Body of pancreas (tissue), 4 donors: Measurements from ENCODE around the gene CAVIN3. TPM values are rescaled to one million over a fixed set of nuclear protein-coding genes. Genes with fewer than 3 reads are reported as not detected.
A peak's percentile ranks its signal among the peaks of the same experiment; 100 is the strongest.

ENCODE experiments used
- ATAC-seq: fragments of 150-250 bp; one replicate; pipeline ENCODE4 v1.9.1; 2016
- DNase-seq, 4 donors: peaks; one replicate each; pipeline ENCODE4 v3.0.0-alpha.2; 2019
- H3K27ac ChIP-seq, 4 donors: fragments of 200-600 bp; sonication (generic); 1 replicate in 3 of 4; 2 replicates in 1 of 4; pipeline versions ENCODE4 v1.5.1 to v1.6.1; 2016 to 2019; ENCODE audit warnings: mild to moderate bottlenecking in 1 of 4, mixed read lengths in 1 of 4, moderate library complexity in 1 of 4
- H3K27me3 ChIP-seq, 2 donors: fragments of 200-600 bp; sonication (generic); one replicate each; pipeline ENCODE4 v1.6.0; 2016; ENCODE audit warnings: mild to moderate bottlenecking in 1 of 2
- H3K36me3 ChIP-seq, 2 donors: fragments of 200-600 bp; sonication (generic); replicated peaks in 1 of 2; 2 replicates each; pipeline ENCODE4 v1.5.1; 2016; ENCODE audit warnings: low read depth in 2 of 2; ENCODE audit not compliant: insufficient read depth in 1 of 2
- H3K4me1 ChIP-seq: fragments of 200-600 bp; sonication (generic); one replicate; pipeline ENCODE4 v1.6.0; 2016
- H3K4me3 ChIP-seq, 2 donors: fragments of 200-600 bp; sonication (generic); 1 replicate in 1 of 2; 2 replicates in 1 of 2; pipeline ENCODE4 v1.5.1; 2016 to 2019
- H3K9me3 ChIP-seq, 3 donors: fragments of 200-600 bp; sonication (generic); 1 replicate in 2 of 3; 2 replicates in 1 of 3; pipeline ENCODE4 v1.5.1; 2016
- CTCF ChIP-seq, 7 experiments: fragments of 450-650 bp in 4 of 7; fragments of 200-600 bp in 3 of 7; sonication (generic) in 3 of 7; IDR thresholded peaks; one replicate each; pipeline ENCODE4 v1.5.1; 2016 to 2019; ENCODE audit warnings: antibody characterized with exemption in 7 of 7
- POLR2A ChIP-seq, 3 donors: fragments of 450-650 bp; IDR thresholded peaks; one replicate each; pipeline ENCODE4 v1.6.1; 2016; ENCODE audit warnings: antibody characterized with exemption in 3 of 3, mild to moderate bottlenecking in 2 of 3
- WGBS, 2 donors: methylation state at CpG; one replicate each; pipeline ENCODE4 v1.1.5; 2017; 5-methylcytosine and 5-hydroxymethylcytosine counted together
- intact Hi-C: fragments of 100-400 bp; cut with DNase I; formaldehyde crosslinking; loops from one replicate; pipeline ENCODE4 v1.15.1; 2023
- total RNA-seq, 2 donors: library from RNA; depleted of rRNA; stranded (reverse); fragments of >200 nt; gene quantifications; one replicate each; pipeline ENCODE4 v1.1.0, GENCODE V29; 2016

CAVIN3 gene
- total RNA-seq, 2 donors from 2014 or later: 47.7 to 76.5 TPM

- intact Hi-C loops: no loop called here
- no peak for ATAC-seq
- Histone ChIP-seq H3K4me3 (no peak overlapping the region), H3K27ac (no peak overlapping the region), H3K9me3 (no peaks in the 10 kb centered on the region), H3K27me3 (no peaks in the 10 kb centered on the region), H3K4me1 (peaks cover 43% of the 10 kb centered on the region), H3K36me3 (no peaks in the 10 kb centered on the region)
- DNase-seq: no peak
- TF ChIP-seq POLR2A (IDR thresholded peaks at IDR 0.05): no peak
- no peak for TF ChIP-seq CTCF (IDR thresholded peaks at IDR 0.05)
Measured at GRCh38 chr11:6327806-6328205, 7.5 kb upstream of the CAVIN3 start.

DNA sequence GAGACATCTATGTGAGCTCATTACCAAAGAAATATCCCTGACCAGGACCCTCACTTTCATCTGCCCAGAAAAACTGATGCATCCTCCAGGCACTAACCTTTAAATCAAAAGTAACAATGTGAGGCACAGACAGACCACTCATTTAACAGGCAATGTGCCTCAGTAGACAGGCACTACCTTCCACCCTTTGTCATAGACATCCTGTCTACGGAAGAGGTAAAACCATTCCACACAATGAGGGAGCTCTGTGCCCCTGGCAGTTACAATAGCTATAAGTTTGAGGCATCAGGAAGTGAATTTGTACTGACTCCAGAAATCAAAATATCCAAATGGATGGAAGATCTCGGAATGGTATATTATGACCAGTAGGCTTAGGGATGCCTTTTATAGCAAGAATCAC lies 6.7 kb upstream of the CAVIN3 start:
- no peak for ATAC-seq
- 94 to 96% methylated on average over 2 of the region's 2 CpGs for WGBS, 2 donors
- Histone ChIP-seq H3K27me3 (no peaks in the 10 kb centered on the region), H3K9me3 (no peaks in the 10 kb centered on the region), H3K36me3 (no peaks in the 10 kb centered on the region), H3K4me3 (no peak overlapping the region), H3K4me1 (peaks cover 44% of the 10 kb centered on the region), H3K27ac (no peak overlapping the region)
- no peak for TF ChIP-seq CTCF (IDR thresholded peaks at IDR 0.05)
- TF ChIP-seq POLR2A (IDR thresholded peaks at IDR 0.05): no peak
- intact Hi-C loops: no loop called here
- DNase-seq: no peak

DNA sequence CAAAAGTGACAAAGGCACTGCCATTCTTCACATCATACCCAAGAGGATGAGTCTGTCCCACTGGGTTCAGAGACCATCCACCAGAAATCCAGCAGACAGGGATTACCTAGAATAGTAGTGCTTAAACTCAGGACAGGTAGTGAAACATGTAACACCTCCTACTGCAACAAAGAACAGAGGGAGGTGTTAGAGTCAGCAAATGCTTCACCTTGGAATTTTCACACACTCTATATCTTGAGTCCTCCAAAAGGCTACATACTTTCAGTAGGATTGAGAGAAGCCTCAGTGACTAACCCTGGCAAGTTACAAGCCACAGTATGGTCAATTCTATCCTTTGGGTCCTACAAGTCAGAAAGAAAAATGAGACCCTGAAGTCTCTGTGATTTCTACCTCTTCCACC lies 6.0 kb upstream of the CAVIN3 start:
- H3K36me3 ChIP-seq: no peaks in the 10 kb centered on the region
- H3K9me3 ChIP-seq: no peaks in the 10 kb centered on the region
- H3K4me1 ChIP-seq: peaks cover 51% of the 10 kb centered on the region
- no peak overlapping the region for H3K4me3 ChIP-seq
- H3K27ac ChIP-seq: peak overlapping the region in 2 of 4 donors; percentile 15 to 56
- TF ChIP-seq CTCF (IDR thresholded peaks at IDR 0.05) (no peak), POLR2A (IDR thresholded peaks at IDR 0.05) (no peak)
- intact Hi-C loops: no loop called here
- DNase-seq (no peak), ATAC-seq (peak; percentile 37)
- H3K27me3 ChIP-seq: no peaks in the 10 kb centered on the region

GRCh38 chr11:6323291-6323905 lies 3.1 kb upstream of the CAVIN3 start:
- peak overlapping the region in 3 of 4 donors; percentile 10 to 61 (median 30) for H3K27ac ChIP-seq
- intact Hi-C loops: no loop called here
- H3K27me3 ChIP-seq: no peaks in the 10 kb centered on the region
- peak; percentile 48 to 65 (median 58) for DNase-seq
- no peak overlapping the region for H3K4me3 ChIP-seq
- TF ChIP-seq POLR2A (IDR thresholded peaks at IDR 0.05) (no peak), CTCF (IDR thresholded peaks at IDR 0.05) (no peak)
- no peaks in the 10 kb centered on the region for H3K9me3 ChIP-seq
- ATAC-seq: no peak
- peaks cover 72% of the 10 kb centered on the region for H3K4me1 ChIP-seq
- H3K36me3 ChIP-seq: no peaks in the 10 kb centered on the region
- 26 to 33% methylated on average over 1 of the region's 1 CpG for WGBS, 2 donors

DNA sequence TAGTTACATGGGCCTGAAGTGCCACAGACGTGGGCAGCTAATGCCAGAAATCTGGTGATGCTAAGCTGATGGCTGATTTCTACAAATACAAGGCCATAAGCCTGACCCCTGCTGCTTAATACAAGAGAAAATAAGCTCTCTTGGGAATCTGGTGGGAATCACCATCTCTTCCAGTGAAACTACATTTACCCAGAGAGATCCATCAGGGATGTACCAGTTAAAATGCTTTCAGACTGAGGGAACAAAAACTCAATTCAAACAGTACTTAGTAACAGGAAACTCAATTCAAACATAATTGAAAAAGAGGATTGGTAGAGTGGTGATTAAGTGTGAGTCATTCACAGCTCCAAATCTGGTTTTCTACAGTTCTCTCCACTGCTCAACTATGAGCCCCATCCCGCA lies 1.7 kb upstream of the CAVIN3 start:
- H3K4me3 ChIP-seq: no peak overlapping the region
- H3K4me1 ChIP-seq: peaks cover 73% of the 10 kb centered on the region
- DNase-seq (no peak), ATAC-seq (no peak)
- intact Hi-C loops: no loop called here
- WGBS, 2 donors: 57 to 74% methylated on average over 2 of the region's 2 CpGs
- H3K27me3 ChIP-seq: no peaks in the 10 kb centered on the region
- TF ChIP-seq POLR2A (IDR thresholded peaks at IDR 0.05) (no peak), CTCF (IDR thresholded peaks at IDR 0.05) (no peak)
- H3K27ac ChIP-seq: peak overlapping the region in 3 of 4 donors; percentile 3 to 98 (median 94)
- H3K9me3 ChIP-seq: no peaks in the 10 kb centered on the region
- no peaks in the 10 kb centered on the region for H3K36me3 ChIP-seq
